HepG2 (cell line): ENCODE results near the gene ABCC10. TPM values are rescaled to one million over a fixed set of nuclear protein-coding genes. Genes with fewer than 3 reads are reported as not detected.

Experiments
- ARNT ChIP-seq: fragments of 450-650 bp; IDR thresholded peaks from 2 replicates; pipeline ENCODE4 v1.6.1; 2017
- ELF4 ChIP-seq: sonication (generic); formaldehyde crosslinking; IDR thresholded peaks from 2 replicates; pipeline ENCODE4 v1.5.0; 2020; ENCODE audit warnings: missing genetic modification reagents, mild to moderate bottlenecking, moderate library complexity, borderline replicate concordance
- ETV5 ChIP-seq: IDR thresholded peaks from 2 replicates; pipeline ENCODE4 v1.6.1; 2018; ENCODE audit warnings: missing biosample characterization, missing genetic modification reagents, inconsistent platforms, borderline replicate concordance
- HIVEP1 ChIP-seq: sonication (generic); formaldehyde crosslinking; IDR thresholded peaks from 2 replicates; pipeline ENCODE4 v1.4.0; 2020; ENCODE audit warnings: mild to moderate bottlenecking, missing genetic modification reagents
- IRF2 ChIP-seq: IDR thresholded peaks from 2 replicates; pipeline ENCODE4 v1.6.1; 2018; ENCODE audit warnings: missing genetic modification reagents, missing compliant biosample characterization
- KDM6A ChIP-seq: IDR thresholded peaks from 2 replicates; pipeline ENCODE4 v1.6.1; 2016; ENCODE audit warnings: low read depth
- MAFK ChIP-seq, 2 experiments: IDR thresholded peaks in 1 of 2; conservative IDR thresholded peaks in 1 of 2; 2 replicates each; pipeline ENCODE4 v1.6.1; 2011; ENCODE audit warnings: improper control_type of control experiment in 2 of 2, low read length in 2 of 2
- MEIS1 ChIP-seq: sonication (generic); formaldehyde crosslinking; IDR thresholded peaks from 2 replicates; pipeline ENCODE4 v1.9.0; 2021; ENCODE audit warnings: mild to moderate bottlenecking, missing genetic modification reagents, moderate library complexity, borderline replicate concordance
- NR2F2 ChIP-seq: IDR thresholded peaks from 2 replicates; pipeline ENCODE4 v1.6.1; 2012; ENCODE audit warnings: low read depth, inconsistent platforms, borderline replicate concordance
- RBAK ChIP-seq: sonication (generic); formaldehyde crosslinking; IDR thresholded peaks from 2 replicates; pipeline ENCODE4 v1.5.1; 2020; ENCODE audit warnings: mild to moderate bottlenecking, missing genetic modification reagents
- SMAD3 ChIP-seq: sonication (generic); formaldehyde crosslinking; IDR thresholded peaks from 2 replicates; pipeline ENCODE4 v1.4.0; 2020; ENCODE audit warnings: missing genetic modification reagents
- SOX6 ChIP-seq, 2 experiments: fragments of 450-650 bp in 1 of 2; sonication (generic) in 1 of 2; formaldehyde crosslinking in 1 of 2; IDR thresholded peaks; 2 replicates each; pipeline versions ENCODE4 v1.4.0 to v1.6.1; 2017 to 2020; ENCODE audit warnings: antibody characterized with exemption in 1 of 2, mild to moderate bottlenecking in 1 of 2, missing genetic modification reagents in 1 of 2
- ZBTB20 ChIP-seq: sonication (generic); formaldehyde crosslinking; IDR thresholded peaks from 2 replicates; pipeline ENCODE4 v1.8.1; 2023; ENCODE audit warnings: missing genetic modification reagents, low read depth, mild to moderate bottlenecking, borderline replicate concordance
- ZNF446 ChIP-seq: sonication (generic); formaldehyde crosslinking; IDR thresholded peaks from 2 replicates; pipeline ENCODE4 v1.5.0; 2020; ENCODE audit warnings: mild to moderate bottlenecking, missing genetic modification reagents
- polyA plus RNA-seq, 8 experiments: library from polyadenylated mRNA; depleted of rRNA in 3 of 8; stranded (reverse) in 7 of 8; unstranded in 1 of 8; fragments of >200 nt; fragmentation: Illumina TruSeq in 4 of 8; extraction: Trizol in 4 of 8; gene quantifications; 2 replicates each; pipeline versions ENCODE4 v1.2.1 to v1.2.3, GENCODE V29; 2011 to 2016; ENCODE audit warnings: low read depth in 4 of 8, missing spikeins in 1 of 8, mixed read lengths in 1 of 8; ENCODE audit not compliant: insufficient read depth in 1 of 8
- total RNA-seq, 5 experiments: library from RNA; depleted of rRNA; stranded (reverse); fragments of >200 nt; fragmentation: Illumina TruSeq; extraction: Trizol; gene quantifications; 2 replicates each; pipeline ENCODE4 v1.2.3, GENCODE V29; 2016; ENCODE audit warnings: low read depth in 1 of 5
- TF ChIP-seq, protein P1 (sequence below): sonication (generic); formaldehyde crosslinking; IDR thresholded peaks from 2 replicates; pipeline ENCODE4 v1.9.0; 2021; ENCODE audit warnings: missing genetic modification reagents, borderline replicate concordance
- TF ChIP-seq, protein P2 (sequence below): IDR thresholded peaks from 2 replicates; pipeline ENCODE4 v1.6.1; 2016; ENCODE audit warnings: low read depth
- TF ChIP-seq, protein P3 (sequence below): sonication (generic); formaldehyde crosslinking; IDR thresholded peaks from 2 replicates; pipeline ENCODE4 v1.4.0; 2020; ENCODE audit warnings: mild to moderate bottlenecking, missing genetic modification reagents, borderline replicate concordance

ABCC10 gene
- total and polyA plus RNA-seq, 2 of the 13 experiments (the other 11 are each of a cell fraction or from before 2014, with no cell fraction given), result 16.0 to 24.3 TPM

DNA sequence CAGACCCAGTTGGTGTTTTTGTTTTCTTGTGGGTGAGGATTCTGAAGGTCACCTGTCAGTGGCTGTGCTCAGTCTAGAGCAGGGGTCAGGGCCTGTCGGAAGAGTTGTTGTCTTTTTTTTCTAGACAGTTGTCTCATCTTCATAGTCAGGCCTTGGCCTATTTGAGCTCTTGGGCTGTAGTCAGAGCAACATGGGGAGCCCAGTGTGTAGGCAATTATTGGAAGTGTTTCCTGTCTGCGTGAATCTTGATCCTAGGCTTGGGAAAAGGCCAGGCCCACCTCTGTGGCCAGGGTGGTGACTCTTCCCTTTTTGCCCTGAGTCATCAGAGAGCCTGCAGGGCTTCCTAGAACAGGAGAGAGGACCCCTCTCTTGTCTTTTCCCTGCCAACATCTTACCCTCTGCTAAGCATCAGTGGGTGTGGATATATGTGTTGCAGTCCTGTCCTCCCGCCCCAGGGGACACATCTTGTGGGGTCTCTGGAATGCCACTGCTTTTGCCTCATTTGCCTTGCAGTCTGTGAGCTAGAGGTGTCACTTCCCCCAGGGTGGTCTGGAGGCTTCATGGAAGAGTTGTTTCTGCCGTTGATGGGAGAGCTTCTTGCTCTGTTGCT lies 61.4 kb downstream of the ABCC10 start (continued):
- TF ChIP-seq SOX6 (IDR thresholded peaks at IDR 0.05) (no peak), SOX6 (CRISPR knock-in tag; IDR thresholded peaks at IDR 0.05) (peak; percentile 65; the same call in 1 of the 2 replicates), ETV5 (peak; percentile 83; the same call in 1 of the 2 replicates), IRF2 (CRISPR knock-in tag) (peak; percentile 78), RBAK (CRISPR knock-in tag) (0 out of 2 replicates have a peak, but pooled peaks have one; percentile 41), ZNF446 (CRISPR knock-in tag) (no peak), HIVEP1 (CRISPR knock-in tag) (0 out of 2 replicates have a peak, but pooled peaks have one; percentile 58), ELF4 (CRISPR knock-in tag) (0 out of 2 replicates have a peak, but pooled peaks have one; percentile 31), MAFK (conservative IDR thresholded peaks at IDR 0.05 in 1 of 2, IDR thresholded peaks at IDR 0.05 in 1 of 2; ENCODE audit: low read length in 2 of 2) (peak; percentile 13 to 72), ARNT (no peak), SMAD3 (CRISPR knock-in tag) (peak; percentile 52; the same call in 1 of the 2 replicates), KDM6A (CRISPR knock-in tag) (peak; percentile 56; the same call in 1 of the 2 replicates), MEIS1 (peak; percentile 65; the same call in 1 of the 2 replicates), NR2F2 (peak; percentile 57), ZBTB20 (peak; percentile 51; the same call in 1 of the 2 replicates)
- TF ChIP-seq, protein P1, sequence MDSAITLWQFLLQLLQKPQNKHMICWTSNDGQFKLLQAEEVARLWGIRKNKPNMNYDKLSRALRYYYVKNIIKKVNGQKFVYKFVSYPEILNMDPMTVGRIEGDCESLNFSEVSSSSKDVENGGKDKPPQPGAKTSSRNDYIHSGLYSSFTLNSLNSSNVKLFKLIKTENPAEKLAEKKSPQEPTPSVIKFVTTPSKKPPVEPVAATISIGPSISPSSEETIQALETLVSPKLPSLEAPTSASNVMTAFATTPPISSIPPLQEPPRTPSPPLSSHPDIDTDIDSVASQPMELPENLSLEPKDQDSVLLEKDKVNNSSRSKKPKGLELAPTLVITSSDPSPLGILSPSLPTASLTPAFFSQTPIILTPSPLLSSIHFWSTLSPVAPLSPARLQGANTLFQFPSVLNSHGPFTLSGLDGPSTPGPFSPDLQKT (CRISPR knock-in tag), result no peak
- TF ChIP-seq, protein P2, sequence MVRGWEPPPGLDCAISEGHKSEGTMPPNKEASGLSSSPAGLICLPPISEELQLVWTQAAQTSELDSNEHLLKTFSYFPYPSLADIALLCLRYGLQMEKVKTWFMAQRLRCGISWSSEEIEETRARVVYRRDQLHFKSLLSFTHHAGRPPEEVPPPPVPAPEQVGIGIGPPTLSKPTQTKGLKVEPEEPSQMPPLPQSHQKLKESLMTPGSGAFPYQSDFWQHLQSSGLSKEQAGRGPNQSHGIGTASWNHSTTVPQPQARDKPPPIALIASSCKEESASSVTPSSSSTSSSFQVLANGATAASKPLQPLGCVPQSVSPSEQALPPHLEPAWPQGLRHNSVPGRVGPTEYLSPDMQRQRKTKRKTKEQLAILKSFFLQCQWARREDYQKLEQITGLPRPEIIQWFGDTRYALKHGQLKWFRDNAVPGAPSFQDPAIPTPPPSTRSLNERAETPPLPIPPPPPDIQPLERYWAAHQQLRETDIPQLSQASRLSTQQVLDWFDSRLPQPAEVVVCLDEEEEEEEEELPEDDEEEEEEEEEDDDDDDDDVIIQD, result 0 out of 2 replicates have a peak, but pooled peaks have one; percentile 26
- TF ChIP-seq, protein P3, sequence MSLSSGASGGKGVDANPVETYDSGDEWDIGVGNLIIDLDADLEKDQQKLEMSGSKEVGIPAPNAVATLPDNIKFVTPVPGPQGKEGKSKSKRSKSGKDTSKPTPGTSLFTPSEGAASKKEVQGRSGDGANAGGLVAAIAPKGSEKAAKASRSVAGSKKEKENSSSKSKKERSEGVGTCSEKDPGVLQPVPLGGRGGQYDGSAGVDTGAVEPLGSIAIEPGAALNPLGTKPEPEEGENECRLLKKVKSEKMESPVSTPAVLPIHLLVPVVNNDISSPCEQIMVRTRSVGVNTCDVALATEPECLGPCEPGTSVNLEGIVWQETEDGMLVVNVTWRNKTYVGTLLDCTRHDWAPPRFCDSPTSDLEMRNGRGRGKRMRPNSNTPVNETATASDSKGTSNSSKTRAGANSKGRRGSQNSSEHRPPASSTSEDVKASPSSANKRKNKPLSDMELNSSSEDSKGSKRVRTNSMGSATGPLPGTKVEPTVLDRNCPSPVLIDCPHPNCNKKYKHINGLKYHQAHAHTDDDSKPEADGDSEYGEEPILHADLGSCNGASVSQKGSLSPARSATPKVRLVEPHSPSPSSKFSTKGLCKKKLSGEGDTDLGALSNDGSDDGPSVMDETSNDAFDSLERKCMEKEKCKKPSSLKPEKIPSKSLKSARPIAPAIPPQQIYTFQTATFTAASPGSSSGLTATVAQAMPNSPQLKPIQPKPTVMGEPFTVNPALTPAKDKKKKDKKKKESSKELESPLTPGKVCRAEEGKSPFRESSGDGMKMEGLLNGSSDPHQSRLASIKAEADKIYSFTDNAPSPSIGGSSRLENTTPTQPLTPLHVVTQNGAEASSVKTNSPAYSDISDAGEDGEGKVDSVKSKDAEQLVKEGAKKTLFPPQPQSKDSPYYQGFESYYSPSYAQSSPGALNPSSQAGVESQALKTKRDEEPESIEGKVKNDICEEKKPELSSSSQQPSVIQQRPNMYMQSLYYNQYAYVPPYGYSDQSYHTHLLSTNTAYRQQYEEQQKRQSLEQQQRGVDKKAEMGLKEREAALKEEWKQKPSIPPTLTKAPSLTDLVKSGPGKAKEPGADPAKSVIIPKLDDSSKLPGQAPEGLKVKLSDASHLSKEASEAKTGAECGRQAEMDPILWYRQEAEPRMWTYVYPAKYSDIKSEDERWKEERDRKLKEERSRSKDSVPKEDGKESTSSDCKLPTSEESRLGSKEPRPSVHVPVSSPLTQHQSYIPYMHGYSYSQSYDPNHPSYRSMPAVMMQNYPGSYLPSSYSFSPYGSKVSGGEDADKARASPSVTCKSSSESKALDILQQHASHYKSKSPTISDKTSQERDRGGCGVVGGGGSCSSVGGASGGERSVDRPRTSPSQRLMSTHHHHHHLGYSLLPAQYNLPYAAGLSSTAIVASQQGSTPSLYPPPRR (CRISPR knock-in tag), result peak; percentile 38; the same call in 1 of the 2 replicates
